K562 (cell line): ENCODE measurements around the gene PDLIM4. TPM values are rescaled to one million over a fixed set of nuclear protein-coding genes. Genes with fewer than 3 reads are reported as not detected.
A peak's percentile ranks its signal among the peaks of the same experiment; 100 is the strongest.

ENCODE experiments used
- BRD4 ChIP-seq: fragments of 200-600 bp; sonication (generic); IDR thresholded peaks from 2 replicates; pipeline ENCODE4 v1.6.1; 2017; ENCODE audit warnings: inconsistent platforms
- CBFA2T2 ChIP-seq: fragments of 450-650 bp; conservative IDR thresholded peaks from 2 replicates; pipeline ENCODE4 v1.6.1; 2017; ENCODE audit warnings: mild to moderate bottlenecking
- CREB3 ChIP-seq: fragments of 450-650 bp; conservative IDR thresholded peaks from 2 replicates; pipeline ENCODE4 v1.6.1; 2016; ENCODE audit warnings: missing genetic modification characterization, low read depth, mild to moderate bottlenecking, missing compliant biosample characterization, moderate library complexity
- EZH2 ChIP-seq: IDR thresholded peaks from 2 replicates; pipeline ENCODE4 v1.6.1; 2012; ENCODE audit warnings: low read depth, mild to moderate bottlenecking, inconsistent platforms, low read length, borderline replicate concordance
- HINFP ChIP-seq: fragments of 450-650 bp; conservative IDR thresholded peaks from 2 replicates; pipeline ENCODE4 v1.6.1; 2016; ENCODE audit warnings: missing genetic modification characterization, low read depth, mild to moderate bottlenecking, control low read depth, missing compliant biosample characterization
- HNRNPK ChIP-seq: fragments of 200-400 bp; formaldehyde crosslinking; IDR thresholded peaks from one replicate; pipeline ENCODE4 v1.6.1; 2018; ENCODE audit warnings: mild to moderate bottlenecking, low read depth, low read length; ENCODE audit not compliant: poor library complexity, severe bottlenecking
- LARP7 ChIP-seq: fragments of 450-650 bp; IDR thresholded peaks from 2 replicates; pipeline ENCODE4 v1.6.1; 2016
- MTA2 ChIP-seq: fragments of 450-650 bp; IDR thresholded peaks from 2 replicates; pipeline ENCODE4 v1.6.1; 2016; ENCODE audit warnings: low read depth
- SP1 ChIP-seq: sonication (generic); formaldehyde crosslinking; IDR thresholded peaks from 2 replicates; pipeline ENCODE4 v1.8.1; 2022; ENCODE audit warnings: mild to moderate bottlenecking, missing genetic modification reagents
- YBX1 ChIP-seq: fragments of 450-650 bp; IDR thresholded peaks from 2 replicates; pipeline ENCODE4 v1.7.1; 2016; ENCODE audit warnings: mild to moderate bottlenecking
- ZHX1 ChIP-seq: fragments of 150-350 bp; conservative IDR thresholded peaks from 2 replicates; pipeline ENCODE4 v1.6.1; 2014; ENCODE audit warnings: low read length
- ZNF146 ChIP-seq: IDR thresholded peaks from one replicate; pipeline ENCODE4 v1.6.1; 2018; ENCODE audit warnings: missing compliant biosample characterization; ENCODE audit not compliant: unreplicated experiment
- ZNF354B ChIP-seq: fragments of 250-450 bp; sonication (Bioruptor Pico); IDR thresholded peaks from 2 replicates; pipeline ENCODE4 v1.4.0; 2020
- ZNF445 ChIP-seq: fragments of 250-450 bp; sonication (Bioruptor Pico); IDR thresholded peaks from 2 replicates; pipeline ENCODE4 v1.4.0; 2020; ENCODE audit warnings: low read depth, mild to moderate bottlenecking, moderate library complexity
- ZNF449 ChIP-seq: fragments of 250-450 bp; sonication (Bioruptor Pico); IDR thresholded peaks from 2 replicates; pipeline ENCODE4 v1.8.0; 2022; ENCODE audit warnings: moderate library complexity, mild to moderate bottlenecking, inconsistent platforms
- ZNF518B ChIP-seq: fragments of 250-450 bp; sonication (Bioruptor Pico); IDR thresholded peaks from 2 replicates; pipeline ENCODE4 v1.5.0; 2021; ENCODE audit warnings: mild to moderate bottlenecking, moderate library complexity
- ZNF584 ChIP-seq: fragments of 200-800 bp; sonication (Bioruptor generic); IDR thresholded peaks from 2 replicates; pipeline ENCODE4 v1.6.1; 2016; ENCODE audit warnings: low read depth, mild to moderate bottlenecking, missing genetic modification characterization, missing compliant biosample characterization
- ZNF778 ChIP-seq: fragments of 450-650 bp; formaldehyde crosslinking; IDR thresholded peaks from 2 replicates; pipeline ENCODE4 v1.4.0; 2020; ENCODE audit warnings: mild to moderate bottlenecking, moderate library complexity
- polyA plus RNA-seq, 8 experiments: library from polyadenylated mRNA; depleted of rRNA in 4 of 8; stranded (reverse) in 5 of 8; unstranded in 3 of 8; fragments of >200 nt; fragmentation: Nextera tagmentation in 2 of 8; fragmentation: Illumina TruSeq in 1 of 8; extraction: Ambion mirVana in 2 of 8; extraction: Trizol in 1 of 8; gene quantifications; 2 replicates each; pipeline versions ENCODE4 v1.2.1 to v1.2.3, GENCODE V29; 2011 to 2014; ENCODE audit warnings: inconsistent platforms in 1 of 8, missing spikeins in 1 of 8
- total RNA-seq, 7 experiments: library from RNA; depleted of rRNA in 6 of 7; stranded (reverse); fragments of >200 nt in 6 of 7; fragmentation: Illumina TruSeq in 2 of 7; extraction: Trizol in 2 of 7; gene quantifications; 2 replicates each; pipeline versions ENCODE4 v1.2.1 to v1.2.3, GENCODE V29; 2011 to 2021; ENCODE audit warnings: low replicate concordance in 1 of 7

Gene PDLIM4
- total and polyA plus RNA-seq, 9 of the 15 experiments (the other 6 are each of a cell fraction or from before 2014, with no cell fraction given), result 0.28 to 32.8 (median 13.1) TPM

- no peak for TF ChIP-seq ZHX1
- no peak for TF ChIP-seq YBX1
- TF ChIP-seq HNRNPK, result no peak
- TF ChIP-seq LARP7, result no peak
- TF ChIP-seq ZNF518B (CRISPR knock-in tag), result no peak
- 0 out of 2 replicates have a peak, but pooled peaks have one; percentile 20 for TF ChIP-seq HINFP (tag)
- TF ChIP-seq EZH2, result no peak
- no peak for TF ChIP-seq ZNF354B (CRISPR knock-in tag)
- no peak for TF ChIP-seq ZNF146
- no peak for TF ChIP-seq BRD4
- no peak for TF ChIP-seq ZNF584 (CRISPR knock-in tag)
- TF ChIP-seq ZNF445 (CRISPR knock-in tag), result no peak
- no peak for TF ChIP-seq ZNF778 (CRISPR knock-in tag)
- 0 out of 2 replicates have a peak, but pooled peaks have one; percentile 37 for TF ChIP-seq CBFA2T2
- TF ChIP-seq SP1 (CRISPR knock-in tag), result no peak; the same call in 1 of the 2 replicates
- TF ChIP-seq MTA2, result no peak
- no peak for TF ChIP-seq ZNF449
- no peak for TF ChIP-seq CREB3
Measured at GRCh38 chr5:132293992-132294727, 36.7 kb downstream of the PDLIM4 start, which contains the start of gene SLC22A4 (continued).
